HT-29 (cell line): ENCODE measurements around the gene CCNH. TPM values are rescaled to one million over a fixed set of nuclear protein-coding genes. Genes with fewer than 3 reads are reported as not detected.

Source experiments
- DNase-seq: peaks from one replicate; pipeline ENCODE4 v3.0.0-alpha.2; 2015; ENCODE audit warnings: low spot score
- total RNA-seq: library from RNA; depleted of rRNA; stranded (reverse); fragments of >200 nt; shearing (Covaris generic); gene quantifications from 2 replicates; pipeline ENCODE4 v1.2.3, GENCODE V29; 2014; rRNA removed

CCNH gene
- 39.5 and 41.3 TPM in 2 replicates for total RNA-seq

DNA sequence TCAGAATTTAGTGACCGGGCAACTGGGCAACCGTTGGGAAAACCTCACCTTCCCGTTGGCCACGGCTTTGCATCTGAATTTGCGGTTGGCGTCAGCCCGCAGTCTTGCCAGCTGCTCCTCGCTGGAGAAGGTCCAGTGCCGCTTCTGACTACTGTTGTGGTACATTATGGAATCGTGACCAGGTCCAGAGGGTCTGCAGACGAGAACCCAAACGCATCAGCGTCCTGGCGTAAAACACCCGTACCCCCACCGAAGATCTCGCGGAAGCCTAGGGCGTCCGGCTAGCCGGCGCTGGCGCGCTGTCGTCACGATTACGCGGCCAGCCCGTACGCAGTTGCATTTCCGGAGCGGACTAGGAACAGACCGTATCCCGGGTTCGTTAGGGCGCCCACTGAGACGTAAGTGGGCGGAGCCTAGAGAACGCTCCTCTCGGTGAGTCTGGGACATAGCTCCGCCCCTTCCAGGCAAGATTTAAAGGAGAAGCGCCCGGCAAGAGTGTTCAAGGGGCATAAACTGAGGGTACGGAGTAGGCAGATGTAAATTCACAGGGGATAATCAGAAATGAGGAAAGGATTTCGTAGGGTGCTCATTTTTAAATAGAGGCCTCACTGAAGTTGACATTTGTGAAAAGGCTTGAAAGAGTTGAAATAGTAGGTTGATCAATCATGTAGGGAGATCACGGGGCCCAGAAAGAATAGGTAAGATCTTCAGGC is at the start of gene CCNH:
TSS of gene CCNH (minus strand) at position 301 of the 713 bp plus-strand sequence. CDS start at position 165, 136 bp downstream.
- DNase-seq, result peak; percentile 99

- DNase-seq, result no peak
These were observed 45.0 kb upstream of the CCNH start for GRCh38 chr5:87457706-87458105.

- DNase-seq, result no peak
These were observed 41.1 kb upstream of the CCNH start for GRCh38 chr5:87453801-87454200.

DNA sequence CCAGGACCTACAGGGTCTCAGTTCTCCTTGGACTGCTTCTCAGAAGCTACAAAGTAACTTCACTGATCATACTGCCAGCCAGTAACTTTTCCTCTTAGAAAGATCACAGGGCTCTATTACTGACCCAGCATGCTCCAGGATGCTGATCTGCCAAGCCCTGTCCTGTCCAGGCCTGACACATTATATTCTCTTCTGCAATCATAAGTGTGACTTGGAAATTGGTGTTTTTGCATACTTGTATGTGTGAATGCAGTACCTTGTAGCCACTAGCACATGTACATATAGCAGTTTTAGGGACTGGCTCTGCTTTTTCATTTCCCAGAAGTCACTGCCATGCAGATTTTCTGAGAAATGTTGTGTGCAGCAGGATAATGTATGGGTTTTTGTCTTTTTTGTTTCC is 40.1 kb upstream of the CCNH start:
- no peak for DNase-seq

DNA sequence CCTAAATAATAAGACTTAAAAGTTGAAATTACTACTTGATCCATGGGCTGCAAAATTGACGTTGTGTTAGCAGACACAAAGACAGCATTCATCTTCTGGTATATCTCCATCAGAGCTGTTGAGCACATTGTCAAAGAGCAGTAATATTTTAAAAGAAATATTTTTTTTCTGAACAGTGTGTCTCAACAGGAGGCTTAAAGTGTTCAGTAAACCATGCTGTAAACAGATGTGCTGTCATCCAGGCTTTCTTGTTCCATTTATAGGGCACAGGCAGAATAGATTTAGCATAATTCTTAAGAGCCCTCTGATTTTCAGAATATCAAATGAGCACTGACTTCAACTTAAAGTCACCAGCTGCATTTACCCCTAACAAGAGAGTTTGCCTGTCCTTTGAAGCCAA is 29.7 kb upstream of the CCNH start:
- DNase-seq, result no peak

DNA sequence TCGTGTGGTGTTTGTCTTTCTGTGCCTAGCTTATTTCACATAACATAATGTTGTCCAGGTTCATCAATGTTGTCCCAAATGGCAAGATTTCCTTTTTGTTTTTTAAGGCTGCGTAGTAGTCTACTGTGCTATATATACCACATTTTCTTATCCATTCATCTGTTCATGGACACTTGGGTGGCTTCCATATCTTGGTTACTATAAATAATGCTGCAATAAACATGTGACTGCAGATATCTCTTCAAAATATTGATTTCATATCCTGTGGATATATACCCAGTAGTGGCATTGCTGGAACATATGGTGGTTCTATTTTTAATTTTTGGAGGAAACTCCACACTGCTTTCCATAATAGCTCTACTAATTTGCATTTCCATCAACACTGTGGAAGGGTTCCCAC is 25.5 kb upstream of the CCNH start:
- DNase-seq, result no peak

DNA sequence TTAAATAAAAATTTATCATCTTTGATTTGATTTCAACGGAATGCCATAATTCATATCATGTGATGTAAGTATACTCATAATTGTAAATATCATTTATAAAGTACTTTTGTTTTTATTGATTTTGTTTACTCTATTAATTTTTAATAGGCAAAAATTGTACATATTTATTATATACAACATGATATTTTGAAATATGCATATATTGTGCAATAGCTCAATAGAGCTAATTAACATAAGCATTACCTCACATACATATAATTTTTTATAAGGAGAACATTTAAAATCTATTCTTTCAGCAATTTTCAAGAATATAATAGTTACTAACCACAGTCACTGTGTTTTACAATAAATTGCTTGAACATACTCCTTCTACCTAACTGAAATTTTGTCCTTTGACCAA is 25.0 kb upstream of the CCNH start:
- no peak for DNase-seq

GRCh38 chr5:87435144-87435694 is 22.5 kb upstream of the CCNH start:
- no peak for DNase-seq

- no peak for DNase-seq
These were observed 21.7 kb upstream of the CCNH start for GRCh38 chr5:87434461-87434860.

GRCh38 chr5:87433945-87434344 is 21.2 kb upstream of the CCNH start:
- DNase-seq, result no peak

DNA sequence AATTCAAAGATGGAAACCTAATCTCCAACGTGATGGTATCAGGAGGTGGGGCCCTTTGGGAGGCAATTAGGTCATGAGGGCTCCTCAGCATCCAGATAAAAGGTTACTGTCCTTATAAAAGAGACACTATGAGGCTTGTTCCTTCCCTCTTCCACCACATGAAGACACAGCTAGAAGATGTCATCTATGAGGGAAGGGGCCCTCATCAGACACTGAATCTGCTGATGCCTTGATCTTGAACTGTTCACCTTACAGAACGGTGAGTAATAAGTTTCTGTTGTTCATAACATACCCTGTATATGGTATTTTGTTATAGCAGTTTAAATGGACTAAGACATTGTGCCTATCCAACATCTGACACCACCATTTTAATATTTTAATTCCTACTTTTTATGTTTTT is 19.7 kb upstream of the CCNH start:
- no peak for DNase-seq

GRCh38 chr5:87430863-87431457 is 18.2 kb upstream of the CCNH start:
- no peak for DNase-seq

- DNase-seq, result no peak
These were observed 11.0 kb upstream of the CCNH start for GRCh38 chr5:87423755-87424154.

- no peak for DNase-seq
These were observed 8.6 kb upstream of the CCNH start for GRCh38 chr5:87421307-87421706.

DNA sequence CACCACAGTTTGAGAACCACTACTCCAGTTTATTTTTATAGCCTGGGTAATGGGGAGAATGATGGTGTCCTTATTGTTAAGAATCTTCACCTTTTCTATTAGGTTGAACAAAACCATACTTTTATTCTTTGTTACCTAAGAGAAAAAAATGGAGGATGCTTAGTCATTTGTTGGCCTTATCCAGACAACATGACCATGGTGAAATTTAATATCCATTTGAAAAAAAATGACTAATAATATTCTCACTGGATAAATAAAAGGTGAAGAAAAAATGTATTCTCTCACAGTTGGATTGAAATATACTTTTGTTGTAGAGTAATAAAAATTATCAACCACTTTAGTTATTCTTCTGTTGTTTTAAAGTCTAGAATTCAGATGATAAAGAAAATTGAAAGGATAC is 5.8 kb upstream of the CCNH start:
- DNase-seq, result no peak

GRCh38 chr5:87413343-87413645 is 564 bp upstream of the CCNH start:
- DNase-seq, result no peak

DNA sequence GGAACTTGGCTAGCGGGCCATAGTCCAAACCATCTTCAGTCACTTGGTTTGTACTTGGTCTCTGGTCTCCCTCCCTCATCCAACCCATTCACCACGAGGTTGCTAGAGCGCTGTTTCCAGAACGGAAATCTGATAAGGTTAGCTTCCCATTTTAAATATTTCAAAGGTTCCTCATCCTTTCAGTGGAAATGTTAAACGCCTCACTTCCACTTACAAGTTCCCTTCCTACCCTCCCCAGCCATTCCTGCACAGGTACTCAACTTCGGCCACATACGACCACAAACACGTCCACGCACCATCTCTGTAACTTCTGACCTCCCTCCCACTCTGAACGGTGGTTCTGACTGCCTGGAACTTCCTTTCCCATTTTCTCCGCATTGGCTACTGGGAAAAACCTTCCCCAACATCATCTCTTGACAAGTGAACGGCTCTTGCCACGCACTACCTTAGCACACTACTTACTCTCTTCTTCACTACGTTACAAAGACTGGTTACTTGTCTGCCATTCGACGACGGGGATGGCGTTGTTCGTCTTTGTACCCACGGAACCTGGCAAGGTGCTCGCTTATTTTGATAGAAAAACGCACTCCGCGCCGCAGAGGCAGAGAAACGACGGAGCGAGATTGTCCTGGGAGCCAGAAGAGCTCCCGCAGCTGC is 629 bp downstream of the CCNH start:
- peak; percentile 58 for DNase-seq

GRCh38 chr5:87411586-87411972 is 1.2 kb downstream of the CCNH start:
- DNase-seq, result peak; percentile 31

- DNase-seq, result no peak
These were observed 1.8 kb downstream of the CCNH start for GRCh38 chr5:87410931-87411330.

DNA sequence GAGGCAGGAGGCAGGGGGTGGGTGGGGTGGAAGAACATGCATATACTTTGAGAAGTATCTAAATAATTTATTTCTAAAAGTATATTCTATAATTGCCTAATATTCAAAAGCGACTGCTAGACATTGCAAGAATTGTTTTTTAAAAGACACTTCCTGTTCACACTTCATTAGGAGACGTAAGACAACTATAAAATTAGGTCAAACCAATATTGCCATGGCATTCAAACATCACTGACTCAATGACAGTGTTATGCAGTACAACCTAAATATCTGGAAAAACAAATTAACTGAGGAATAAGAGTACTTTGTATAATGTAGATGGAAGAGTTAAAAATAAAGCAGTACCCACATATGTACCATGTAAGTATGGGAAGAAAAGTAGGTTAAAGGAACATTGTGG is 4.5 kb downstream of the CCNH start:
- DNase-seq, result no peak

DNA sequence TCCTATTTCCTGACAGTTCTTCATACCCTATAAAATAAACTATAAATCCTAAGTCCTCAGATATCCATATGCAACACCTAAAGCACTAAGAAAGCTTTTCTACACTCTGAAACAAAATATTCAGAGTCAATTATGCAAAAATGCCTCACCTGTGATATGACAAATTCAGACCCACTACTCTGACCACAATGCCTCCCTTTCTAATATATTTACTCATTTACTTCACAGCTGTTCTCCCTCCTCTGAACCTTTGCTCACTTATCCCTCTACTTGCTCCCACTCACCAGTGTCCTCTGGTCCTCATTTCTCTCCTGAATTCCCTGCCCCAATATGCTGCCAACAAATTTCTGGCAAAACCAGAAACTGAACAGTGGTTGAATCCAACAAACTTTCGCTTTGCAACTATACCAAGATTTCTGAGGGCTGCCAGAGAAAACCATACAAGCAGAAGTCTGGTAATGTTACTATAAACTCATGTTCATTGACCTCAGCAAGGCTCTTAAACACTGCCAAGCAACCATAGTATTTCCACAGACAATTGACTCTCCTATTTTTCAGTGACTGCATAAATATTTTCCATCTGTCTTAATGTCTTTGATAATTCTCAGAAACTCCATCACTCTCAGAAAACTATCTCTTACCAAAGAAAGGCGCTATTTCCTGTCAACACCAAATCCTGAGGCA is 7.1 kb downstream of the CCNH start:
- no peak for DNase-seq

DNA sequence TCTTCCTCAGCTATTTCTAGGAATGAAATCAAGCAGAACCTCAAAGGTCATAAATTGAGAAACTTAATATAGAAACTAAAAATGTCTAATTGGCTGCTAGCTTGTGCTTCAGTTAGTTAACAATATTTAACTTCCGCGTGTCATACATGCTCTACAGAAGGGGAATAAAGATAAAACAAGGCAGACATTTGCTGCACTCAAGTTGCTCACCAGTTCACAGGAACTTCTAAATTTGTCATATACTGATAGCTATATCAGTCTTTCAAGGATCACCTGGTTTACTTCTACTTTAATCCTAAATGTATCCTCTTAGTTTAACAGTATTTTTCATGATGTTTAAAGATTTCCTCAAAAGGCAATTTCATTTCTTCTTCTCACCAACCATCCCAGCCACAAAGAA is 8.4 kb downstream of the CCNH start:
- DNase-seq, result no peak
